Activated CD4-positive, alpha-beta T cell treated with anti-CD3 and anti-CD28 coated beads for 36 hours (primary cell): Measurements from ENCODE around the gene ADGRA3. TPM values are rescaled to one million over a fixed set of nuclear protein-coding genes. Genes with fewer than 3 reads are reported as not detected.

ENCODE experiments used
- ATAC-seq: fragments of 200-7000 bp; cut with Tn5 transposase; one replicate; pipeline ENCODE4 v1.10.0; 2021; ENCODE audit warnings: mild to moderate bottlenecking, moderate library complexity
- CTCF ChIA-PET: fragments of 350-600 bp; sonication (Branson Sonifier 250); formaldehyde crosslinking; loops from one replicate; lab custom pipeline; 2021; ENCODE audit warnings: antibody characterized with exemption; lab: Charles Lee
- POLR2A ChIA-PET: fragments of 350-600 bp; sonication (Branson Sonifier 250); formaldehyde crosslinking; loops from one replicate; lab custom pipeline; 2021; ENCODE audit warnings: antibody characterized with exemption, inconsistent platforms; lab: Charles Lee
- DNase-seq: peaks from one replicate; pipeline ENCODE4 v3.0.0-alpha.2; 2020
- H3K27ac Mint-ChIP-seq: one replicate; pipeline ENCODE4 v1.8.0; 2021; ENCODE audit warnings: mixed read lengths
- H3K27me3 Mint-ChIP-seq: one replicate; pipeline ENCODE4 v1.8.0; 2021; ENCODE audit warnings: mixed read lengths
- H3K36me3 Mint-ChIP-seq: one replicate; pipeline ENCODE4 v1.8.0; 2021; ENCODE audit warnings: low read depth, mixed read lengths
- H3K4me1 Mint-ChIP-seq: one replicate; pipeline ENCODE4 v1.8.0; 2021; ENCODE audit warnings: mixed read lengths
- H3K4me3 Mint-ChIP-seq: one replicate; pipeline ENCODE4 v1.8.0; 2021; ENCODE audit warnings: mild to moderate bottlenecking, moderate library complexity, mixed read lengths
- H3K9me3 Mint-ChIP-seq: one replicate; pipeline ENCODE4 v1.8.0; 2021; ENCODE audit warnings: low read depth, mixed read lengths
- intact Hi-C, 2 experiments: fragments of 100-400 bp; cut with DNase I in 1 of 2; cut with micrococcal nuclease in 1 of 2; formaldehyde crosslinking; loops; one replicate each; pipeline versions ENCODE4 v1.14.2 to v1.15.1; 2022 to 2024; cut with DNase I, micrococcal nuclease
- total RNA-seq, 2 experiments: library from RNA; stranded (reverse); gene quantifications; one replicate each; pipeline ENCODE4 v1.2.3, GENCODE V29; 2021

Gene ADGRA3
- total RNA-seq, 2 experiments from 2014 or later, result 10.8 to 15.2 TPM

- ChIA-PET POLR2A (no interaction called here), CTCF (interaction anchor here (0.6 kb wide), 1 partner anchor 567 kb away, joined by 3 read pairs; no protein-coding TSS in a partner anchor)
- intact Hi-C loops, result no loop called here
- ATAC-seq (no peak), DNase-seq (no peak)
- Mint-ChIP-seq H3K4me3 (no peak overlapping the region), H3K4me1 (no peaks in the 10 kb centered on the region), H3K9me3 (peaks cover 2% of the 10 kb centered on the region), H3K27me3 (no peaks in the 10 kb centered on the region), H3K36me3 (no peaks in the 10 kb centered on the region), H3K27ac (no peak overlapping the region)
These were observed 152.8 kb downstream of the ADGRA3 start for GRCh38 chr4:22363036-22363435.

GRCh38 chr4:22356987-22357596 is 158.8 kb downstream of the ADGRA3 start:
- Mint-ChIP-seq H3K9me3 (peaks cover 8% of the 10 kb centered on the region), H3K4me1 (no peaks in the 10 kb centered on the region), H3K36me3 (no peaks in the 10 kb centered on the region), H3K4me3 (no peak overlapping the region), H3K27ac (no peak overlapping the region), H3K27me3 (no peaks in the 10 kb centered on the region)
- intact Hi-C loops, result no loop called here
- no peak for DNase-seq
- POLR2A ChIA-PET, result no interaction called here
- CTCF ChIA-PET, result interaction anchor here (0.6 to 1.1 kb wide), 2 partner anchors 138 to 227 kb away, joined by 3 to 5 read pairs; no protein-coding TSS in a partner anchor
- no peak for ATAC-seq

GRCh38 chr4:22348410-22348809 is 167.5 kb downstream of the ADGRA3 start:
- H3K9me3 Mint-ChIP-seq, result peaks cover 6% of the 10 kb centered on the region
- CTCF ChIA-PET, result interaction anchor here (1.1 kb wide), 1 partner anchor 112 kb away, joined by 3 read pairs; no protein-coding TSS in a partner anchor
- no peak for DNase-seq
- no peaks in the 10 kb centered on the region for H3K27me3 Mint-ChIP-seq
- ATAC-seq, result no peak
- H3K27ac Mint-ChIP-seq, result no peak overlapping the region
- intact Hi-C loops, result no loop called here
- no peaks in the 10 kb centered on the region for H3K36me3 Mint-ChIP-seq
- POLR2A ChIA-PET, result no interaction called here
- no peak overlapping the region for H3K4me3 Mint-ChIP-seq
- H3K4me1 Mint-ChIP-seq, result no peaks in the 10 kb centered on the region

- ChIA-PET CTCF (no interaction called here), POLR2A (no interaction called here)
- H3K36me3 Mint-ChIP-seq, result no peaks in the 10 kb centered on the region
- ATAC-seq, result no peak
- H3K27ac Mint-ChIP-seq, result no peak overlapping the region
- no peaks in the 10 kb centered on the region for H3K9me3 Mint-ChIP-seq
- no peak for DNase-seq
- no peaks in the 10 kb centered on the region for H3K27me3 Mint-ChIP-seq
- intact Hi-C loops, result no loop called here
- no peak overlapping the region for H3K4me3 Mint-ChIP-seq
- no peaks in the 10 kb centered on the region for H3K4me1 Mint-ChIP-seq
These were observed 170.2 kb downstream of the ADGRA3 start for GRCh38 chr4:22345678-22346077.

GRCh38 chr4:22345055-22345454 is 170.8 kb downstream of the ADGRA3 start:
- ATAC-seq, result no peak
- ChIA-PET POLR2A (no interaction called here), CTCF (no interaction called here)
- Mint-ChIP-seq H3K36me3 (no peaks in the 10 kb centered on the region), H3K4me1 (no peaks in the 10 kb centered on the region), H3K27me3 (no peaks in the 10 kb centered on the region), H3K9me3 (no peaks in the 10 kb centered on the region), H3K4me3 (no peak overlapping the region), H3K27ac (no peak overlapping the region)
- intact Hi-C loops, result no loop called here
- DNase-seq, result no peak

- DNase-seq, result no peak
- intact Hi-C loops, result no loop called here
- no peak overlapping the region for H3K27ac Mint-ChIP-seq
- CTCF ChIA-PET, result interaction anchor here (0.9 kb wide), 1 partner anchor 12 kb away, joined by 3 read pairs; no protein-coding TSS in a partner anchor
- ATAC-seq, result no peak
- H3K36me3 Mint-ChIP-seq, result no peaks in the 10 kb centered on the region
- H3K9me3 Mint-ChIP-seq, result no peaks in the 10 kb centered on the region
- no peaks in the 10 kb centered on the region for H3K27me3 Mint-ChIP-seq
- no peak overlapping the region for H3K4me3 Mint-ChIP-seq
- no peaks in the 10 kb centered on the region for H3K4me1 Mint-ChIP-seq
- POLR2A ChIA-PET, result no interaction called here
These were observed 172.3 kb downstream of the ADGRA3 start for GRCh38 chr4:22343606-22344005.

- no peaks in the 10 kb centered on the region for H3K27me3 Mint-ChIP-seq
- H3K4me3 Mint-ChIP-seq, result no peak overlapping the region
- ChIA-PET POLR2A (no interaction called here), CTCF (no interaction called here)
- no peaks in the 10 kb centered on the region for H3K4me1 Mint-ChIP-seq
- DNase-seq (no peak), ATAC-seq (no peak)
- no peaks in the 10 kb centered on the region for H3K36me3 Mint-ChIP-seq
- no peak overlapping the region for H3K27ac Mint-ChIP-seq
- H3K9me3 Mint-ChIP-seq, result peaks cover 2% of the 10 kb centered on the region
- intact Hi-C loops, result no loop called here
These were observed 176.4 kb downstream of the ADGRA3 start for GRCh38 chr4:22339491-22339890.

GRCh38 chr4:22338796-22339195 is 177.1 kb downstream of the ADGRA3 start:
- CTCF ChIA-PET, result no interaction called here
- Mint-ChIP-seq H3K27me3 (no peaks in the 10 kb centered on the region), H3K27ac (no peak overlapping the region), H3K9me3 (peaks cover 2% of the 10 kb centered on the region), H3K4me1 (no peaks in the 10 kb centered on the region), H3K36me3 (no peaks in the 10 kb centered on the region), H3K4me3 (no peak overlapping the region)
- DNase-seq (no peak), ATAC-seq (no peak)
- POLR2A ChIA-PET, result no interaction called here
- intact Hi-C loops, result no loop called here

Other genes starting within 250 kb of the ADGRA3 start
- gene GBA3, start 176.9 kb upstream of the ADGRA3 start, total RNA-seq, result not detected